ENCODE measurements around the gene GPC1. TPM values are rescaled to one million over a fixed set of nuclear protein-coding genes. Genes with fewer than 3 reads are reported as not detected.

Gene GPC1
- total RNA-seq, 1 donor from 2014 or later = 2.4 TPM

- no peak for DNase-seq (ENCODE audit: low read depth in 2 of 2)
Observed at GRCh38 chr2:240454106-240454901, 18.8 kb downstream of the GPC1 start.

- DNase-seq (ENCODE audit: low read depth in 2 of 2) = no peak
Observed at GRCh38 chr2:240455272-240455646, 19.8 kb downstream of the GPC1 start.

- no peak for DNase-seq (ENCODE audit: low read depth in 2 of 2)
Observed at GRCh38 chr2:240455647-240456446, 20.4 kb downstream of the GPC1 start.

GRCh38 chr2:240456447-240457222 is 21.2 kb downstream of the GPC1 start:
- DNase-seq (ENCODE audit: low read depth in 2 of 2) = no peak

- DNase-seq (ENCODE audit: low read depth in 2 of 2) = no peak
Observed at GRCh38 chr2:240457223-240458043, 22.0 kb downstream of the GPC1 start.

- no peak for DNase-seq (ENCODE audit: low read depth in 2 of 2)
Observed at GRCh38 chr2:240458044-240458899, 22.8 kb downstream of the GPC1 start.

- DNase-seq (ENCODE audit: low read depth in 2 of 2) = no peak
Observed at GRCh38 chr2:240458900-240459391, 23.5 kb downstream of the GPC1 start.

- DNase-seq (ENCODE audit: low read depth in 2 of 2) = no peak
Observed at GRCh38 chr2:240459401-240460252, 24.2 kb downstream of the GPC1 start.

- no peak for DNase-seq (ENCODE audit: low read depth in 2 of 2)
Observed at GRCh38 chr2:240460253-240460711, 24.8 kb downstream of the GPC1 start.

GRCh38 chr2:240460781-240461431 is 25.4 kb downstream of the GPC1 start:
- no peak for DNase-seq (ENCODE audit: low read depth in 2 of 2)

GRCh38 chr2:240461471-240462072 is 26.1 kb downstream of the GPC1 start:
- DNase-seq (ENCODE audit: low read depth in 2 of 2) = no peak

GRCh38 chr2:240462073-240462706 is 26.7 kb downstream of the GPC1 start:
- no peak for DNase-seq (ENCODE audit: low read depth in 2 of 2)

- DNase-seq (ENCODE audit: low read depth in 2 of 2) = no peak
Observed at GRCh38 chr2:240462707-240463273, 27.3 kb downstream of the GPC1 start.

- no peak for DNase-seq (ENCODE audit: low read depth in 2 of 2)
Observed at GRCh38 chr2:240463274-240463865, 27.9 kb downstream of the GPC1 start.

GRCh38 chr2:240463866-240464481 is 28.5 kb downstream of the GPC1 start:
- DNase-seq (ENCODE audit: low read depth in 2 of 2) = no peak

GRCh38 chr2:240464514-240465241 is 29.2 kb downstream of the GPC1 start:
- no peak for DNase-seq (ENCODE audit: low read depth in 2 of 2)

Data from lung microvascular endothelial cell (primary cell).